HG02610 (cell line): ENCODE results near the gene ELMO1.

Experiments used
- ATAC-seq: cut with Tn5 transposase; IDR thresholded peaks from one replicate; pipeline ENCODE4 v1.9.1; 2021; ENCODE audit warnings: mild to moderate bottlenecking, moderate library complexity; ENCODE audit not compliant: unreplicated experiment

Gene ELMO1

GRCh38 chr7:37352251-37352880 lies 96.3 kb downstream of the ELMO1 start:
- ATAC-seq: no peak

- ATAC-seq: no peak
Measured at GRCh38 chr7:37351716-37352115, 96.9 kb downstream of the ELMO1 start.

GRCh38 chr7:37349979-37350590 lies 98.6 kb downstream of the ELMO1 start:
- no peak for ATAC-seq

- no peak for ATAC-seq
Measured at GRCh38 chr7:37348982-37349381, 99.7 kb downstream of the ELMO1 start.

- no peak for ATAC-seq
Measured at GRCh38 chr7:37346761-37347160, 101.9 kb downstream of the ELMO1 start.

GRCh38 chr7:37344886-37345579 lies 103.6 kb downstream of the ELMO1 start:
- ATAC-seq: no peak

- ATAC-seq: peak; percentile 62
Measured at GRCh38 chr7:37342688-37343471, 105.8 kb downstream of the ELMO1 start.

- no peak for ATAC-seq
Measured at GRCh38 chr7:37342176-37342687, 106.4 kb downstream of the ELMO1 start.

- peak; percentile 49 for ATAC-seq
Measured at GRCh38 chr7:37341033-37341630, 107.5 kb downstream of the ELMO1 start.

GRCh38 chr7:37338966-37339365 lies 109.7 kb downstream of the ELMO1 start:
- ATAC-seq: no peak

- no peak for ATAC-seq
Measured at GRCh38 chr7:37337522-37337921, 111.1 kb downstream of the ELMO1 start.

GRCh38 chr7:37336259-37336658 lies 112.4 kb downstream of the ELMO1 start:
- peak; percentile 94 for ATAC-seq

GRCh38 chr7:37333075-37333474 lies 115.6 kb downstream of the ELMO1 start:
- no peak for ATAC-seq

- no peak for ATAC-seq
Measured at GRCh38 chr7:37332243-37333016, 116.2 kb downstream of the ELMO1 start.

GRCh38 chr7:37330775-37331174 lies 117.9 kb downstream of the ELMO1 start:
- ATAC-seq: no peak

- ATAC-seq: no peak
Measured at GRCh38 chr7:37329940-37330339, 118.7 kb downstream of the ELMO1 start.

- ATAC-seq: no peak
Measured at GRCh38 chr7:37327288-37327687, 121.4 kb downstream of the ELMO1 start.

- no peak for ATAC-seq
Measured at GRCh38 chr7:37323966-37324365, 124.7 kb downstream of the ELMO1 start.

GRCh38 chr7:37322831-37323230 lies 125.8 kb downstream of the ELMO1 start:
- no peak for ATAC-seq

GRCh38 chr7:37320848-37321468 lies 127.7 kb downstream of the ELMO1 start:
- no peak for ATAC-seq
